Occipital lobe (tissue), 2 donors: ENCODE data around the gene NT5M. TPM values are rescaled to one million over a fixed set of nuclear protein-coding genes. Genes with fewer than 3 reads are reported as not detected.
"Not testable (repeated sequence)": the region's sequence is repeated elsewhere in the genome, so short reads cannot be mapped to it uniquely, and the experiment has no call there.

ENCODE experiments used
- DNase-seq: peaks from one replicate; lab custom pipeline; 2025; lab: John Stamatoyannopoulos, UW
- total RNA-seq: library from RNA; depleted of rRNA; stranded (reverse); fragments of >200 nt; gene quantifications from one replicate; pipeline ENCODE4 v1.2.3, GENCODE V29; 2014

The NT5M gene
- total RNA-seq, 1 donor from 2014 or later, result 5.6 TPM

DNA sequence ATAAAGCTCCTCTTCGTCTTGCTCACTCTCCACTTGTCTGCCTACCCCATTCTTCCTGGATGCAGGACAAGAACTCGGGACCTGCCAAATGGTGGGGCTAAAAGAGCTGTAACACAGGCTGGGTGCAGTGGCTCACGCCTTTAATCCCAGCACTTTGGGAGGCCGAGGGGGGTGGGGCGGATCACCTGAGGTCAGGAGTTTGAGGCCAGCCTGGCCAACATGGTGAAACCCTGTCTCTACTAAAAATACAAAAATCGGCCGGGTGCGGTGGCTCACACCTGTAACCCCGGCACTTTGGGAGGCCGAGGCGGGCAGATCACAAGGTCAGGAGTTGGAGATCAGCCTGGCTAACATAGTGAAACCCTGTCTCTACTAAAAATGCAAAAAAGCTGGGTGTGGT, 1.5 kb upstream of the NT5M start:
- DNase-seq, result not testable (repeated sequence)

DNA sequence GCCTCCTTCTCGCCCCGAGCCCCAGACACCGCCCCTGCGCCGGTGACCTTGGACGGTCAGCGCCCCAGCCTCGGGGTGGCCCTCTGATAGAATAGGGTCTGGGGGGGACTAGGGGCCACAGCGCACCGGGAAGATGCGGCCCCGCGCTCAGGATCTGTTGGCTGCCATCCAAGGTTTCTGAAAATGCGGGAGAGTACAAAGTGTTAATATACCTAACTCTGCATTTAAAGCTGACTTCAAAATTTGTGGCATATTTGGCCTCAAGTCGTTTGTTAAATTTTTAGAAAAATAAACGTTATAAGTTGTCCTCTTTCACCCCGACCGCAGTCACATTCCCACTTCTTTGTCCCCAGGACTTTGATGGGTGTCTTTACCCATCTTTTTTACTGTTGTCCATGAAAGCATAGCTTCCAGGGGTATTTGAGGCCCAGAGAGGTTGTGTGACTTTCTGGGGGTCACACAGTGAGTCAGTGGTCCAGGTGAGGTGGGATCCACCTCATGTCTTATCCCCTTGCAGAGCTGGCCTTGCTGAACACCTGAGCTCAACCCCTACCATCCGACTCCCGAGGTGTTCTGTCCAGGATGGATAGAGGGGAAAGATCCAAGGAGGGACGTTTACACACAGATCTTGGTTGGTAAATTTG, 796 bp downstream of the NT5M start:
- DNase-seq, result no peak

DNA sequence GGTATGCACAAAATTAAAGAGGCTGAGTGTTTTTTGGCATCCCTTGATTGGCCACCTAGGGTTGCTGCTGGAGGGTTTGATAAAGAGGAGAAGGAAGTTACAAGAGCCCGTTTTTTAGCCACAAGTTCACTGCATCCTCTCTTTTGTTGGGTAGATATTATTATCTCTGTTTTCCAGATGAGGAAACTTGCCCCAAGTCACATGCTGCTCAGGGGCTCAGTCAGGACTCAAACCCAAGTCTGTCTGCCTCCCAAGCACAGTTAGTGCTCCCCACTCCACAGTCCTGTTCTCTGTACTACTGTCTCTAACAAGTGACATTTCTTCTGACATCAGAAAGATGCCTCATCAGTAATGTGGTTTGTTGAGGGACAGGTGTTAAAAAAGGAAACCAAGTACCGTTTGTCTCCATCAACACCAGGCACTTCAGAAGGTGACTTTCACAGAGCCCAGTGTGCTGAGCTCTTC, 1.4 kb downstream of the NT5M start:
- no peak for DNase-seq

DNA sequence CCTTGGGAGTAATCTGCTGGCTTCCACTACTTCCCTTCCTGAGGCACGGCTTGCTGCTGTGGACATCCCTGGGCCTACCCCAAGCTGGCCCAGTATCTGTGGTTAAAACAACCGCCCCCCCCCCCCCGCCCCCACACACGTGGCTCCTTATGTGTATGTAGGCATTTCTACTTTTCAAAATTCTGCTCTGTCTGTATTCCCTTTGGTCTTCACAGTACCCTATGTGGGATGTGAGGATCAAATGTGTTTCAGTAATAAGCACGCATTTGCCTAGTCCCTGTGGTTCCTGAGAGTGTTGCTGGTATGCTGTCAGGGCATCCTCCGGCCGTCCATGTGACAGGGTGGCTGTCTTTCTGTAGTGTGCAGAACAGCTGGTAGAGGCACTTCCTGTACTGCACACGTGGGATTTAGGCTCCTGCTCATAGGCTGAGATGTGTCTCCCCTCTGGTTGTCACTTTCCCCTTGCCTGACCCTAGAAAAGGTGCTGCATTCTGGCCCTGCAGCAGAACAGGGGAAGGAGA, 2.2 kb downstream of the NT5M start:
- DNase-seq, result no peak

DNA sequence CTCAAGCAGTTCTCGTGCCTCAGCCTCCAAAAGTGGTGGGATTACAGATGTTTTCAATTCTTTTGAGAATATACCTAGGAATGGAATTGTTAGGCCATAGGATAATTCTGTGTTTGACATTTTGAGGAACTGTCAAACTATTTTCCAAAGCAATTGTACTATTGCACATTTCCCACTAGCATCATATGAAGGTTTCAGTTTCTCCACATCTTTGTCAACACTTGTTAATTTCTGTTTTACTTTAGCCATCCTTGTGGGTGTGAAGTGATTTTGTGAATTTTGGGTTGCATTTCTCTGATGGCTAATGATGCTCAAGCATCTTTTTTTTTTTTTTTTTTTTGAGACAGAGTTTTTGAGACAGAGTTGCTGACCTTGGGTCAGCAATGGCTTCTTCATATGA, 6.2 kb downstream of the NT5M start:
- no peak for DNase-seq

DNA sequence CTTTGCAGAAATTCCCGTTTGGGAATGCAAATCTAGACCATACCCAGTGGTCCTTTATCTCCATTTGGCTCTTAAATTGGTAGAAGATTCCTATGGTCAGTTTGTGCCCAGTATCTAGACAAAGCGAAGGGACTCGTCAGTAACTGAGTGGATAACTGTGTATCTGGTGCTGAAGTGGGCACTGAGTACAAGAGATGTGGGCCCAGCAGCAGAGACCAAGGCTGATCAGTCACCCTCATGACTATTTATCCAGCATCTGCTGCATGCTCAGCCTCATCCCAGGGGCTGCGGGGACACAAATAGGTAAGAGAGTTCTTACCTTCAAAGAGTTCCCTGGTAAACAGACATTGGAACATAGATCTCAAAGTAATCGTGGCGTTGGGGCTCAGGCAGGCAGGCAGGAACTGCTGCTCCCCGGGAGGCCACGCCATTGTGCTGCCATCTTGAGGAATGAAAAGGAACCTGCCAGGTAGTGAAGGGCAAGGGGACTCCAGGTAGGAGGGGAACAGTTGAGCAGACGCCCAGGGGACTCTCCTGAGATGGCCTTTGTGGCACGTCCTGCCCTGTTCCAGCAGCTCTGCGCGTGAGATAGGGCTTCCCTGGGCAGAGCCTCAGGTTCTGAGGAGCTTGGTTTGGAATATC, 10.3 kb downstream of the NT5M start:
- DNase-seq, result no peak

DNA sequence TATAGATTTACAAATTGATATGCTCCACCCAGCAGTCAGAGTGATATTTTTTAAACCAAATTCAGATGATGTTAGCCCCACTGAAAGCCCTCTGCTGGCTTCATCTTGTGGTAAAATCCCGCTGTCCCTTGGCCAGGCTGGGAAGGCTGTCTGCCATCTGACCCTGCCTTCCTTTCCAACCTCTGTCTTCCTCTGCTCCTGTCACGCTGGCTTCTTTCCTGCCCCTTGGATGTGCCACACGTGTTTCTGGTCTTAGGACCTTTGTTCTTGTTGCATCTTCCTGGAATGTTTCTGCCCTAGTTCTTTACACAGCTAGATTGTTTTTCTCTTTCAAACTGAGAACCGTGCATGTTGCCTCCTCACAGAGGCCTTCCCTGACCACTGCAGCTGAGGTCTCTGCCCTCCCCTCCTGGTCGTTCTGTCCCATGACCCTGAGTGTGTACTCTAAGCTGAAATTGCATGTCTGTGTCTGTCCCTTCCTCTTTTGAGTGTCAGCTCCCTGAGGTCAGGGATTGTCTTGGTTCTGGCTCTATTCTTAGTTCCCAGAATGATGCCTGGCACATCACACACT, 11.4 kb downstream of the NT5M start:
- DNase-seq, result no peak

DNA sequence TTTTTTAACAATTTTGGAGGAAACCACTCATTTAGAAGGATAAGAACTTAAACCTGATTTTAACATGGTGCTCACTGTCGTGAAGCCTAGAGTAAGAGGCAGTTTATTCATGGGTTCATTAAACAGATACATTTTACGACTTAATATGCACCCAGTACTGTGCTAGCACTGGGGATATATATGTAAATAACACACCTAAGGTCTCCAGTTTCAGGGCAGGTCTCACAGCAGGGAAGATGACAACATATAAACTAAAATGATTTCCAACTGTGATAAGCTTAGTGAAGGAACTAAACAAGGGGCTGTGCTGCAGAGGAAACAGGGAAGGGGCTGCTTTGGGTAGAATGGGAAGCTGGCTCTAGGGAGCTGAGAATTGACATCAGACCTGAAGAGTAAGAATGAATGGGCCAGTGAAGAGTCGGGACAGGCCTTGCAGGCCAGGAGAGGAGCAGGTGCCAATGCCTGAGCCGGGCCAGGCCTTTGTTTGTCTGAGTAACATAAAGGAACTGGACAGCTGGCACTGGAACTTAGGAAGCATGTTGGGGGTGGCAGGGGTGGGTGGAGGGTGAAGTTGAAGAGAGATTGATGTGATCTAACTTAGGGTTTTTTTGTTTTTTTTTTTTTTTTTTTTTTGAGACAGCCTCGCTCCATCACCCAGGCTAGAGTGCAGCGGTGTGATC, 12.1 kb downstream of the NT5M start:
- DNase-seq, result no peak

DNA sequence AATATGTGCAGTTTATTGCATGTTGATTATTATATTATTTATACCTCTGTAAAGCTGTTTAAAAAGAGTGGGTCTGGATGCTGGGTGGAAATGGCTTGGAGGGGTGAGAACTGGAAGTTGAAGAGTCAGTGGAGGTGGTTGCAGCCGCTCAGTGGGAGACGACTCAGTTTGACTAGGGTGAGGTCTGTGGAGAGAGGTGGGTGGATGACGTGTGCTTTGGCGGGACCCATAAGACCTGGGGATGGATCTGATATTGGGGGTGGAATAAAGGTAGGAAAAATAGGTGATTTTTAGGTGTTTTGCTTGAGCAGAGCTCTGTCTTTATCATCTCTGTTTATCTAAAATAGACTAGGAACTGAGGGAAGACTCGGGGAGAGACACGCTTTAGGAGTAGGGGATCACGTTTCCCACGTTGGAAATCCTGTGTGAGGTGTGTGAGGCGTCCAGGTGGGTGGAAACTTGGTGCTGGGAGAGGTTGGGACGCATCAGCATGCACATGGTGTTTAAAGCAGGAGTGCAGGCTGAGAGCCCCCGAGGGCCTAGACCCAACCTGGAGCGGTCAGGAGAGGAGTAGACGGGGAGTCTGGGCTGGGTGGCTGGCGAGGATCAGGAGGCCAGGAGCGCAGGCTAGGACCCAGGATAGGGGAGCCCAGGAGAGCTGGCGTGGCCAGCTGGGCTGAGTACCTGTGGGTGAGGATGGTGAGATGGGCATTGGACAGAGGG, 17.2 kb downstream of the NT5M start:
- no peak for DNase-seq

DNA sequence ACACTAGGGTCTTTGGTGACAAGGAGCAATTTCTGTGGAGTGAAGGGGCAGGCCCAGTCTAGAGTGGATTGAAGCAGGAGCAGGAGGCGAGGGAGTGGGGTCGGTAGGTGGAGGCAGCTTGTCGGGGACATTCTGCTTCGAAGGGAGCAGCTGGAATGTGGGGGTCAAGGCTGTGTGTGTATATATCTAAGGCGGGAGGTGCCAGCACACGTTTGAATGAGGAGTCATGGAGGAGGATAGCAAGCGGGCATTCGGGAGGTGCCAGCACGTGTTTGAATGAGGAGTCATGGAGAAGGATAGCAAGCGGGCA, 17.7 kb downstream of the NT5M start:
- DNase-seq, result no peak

DNA sequence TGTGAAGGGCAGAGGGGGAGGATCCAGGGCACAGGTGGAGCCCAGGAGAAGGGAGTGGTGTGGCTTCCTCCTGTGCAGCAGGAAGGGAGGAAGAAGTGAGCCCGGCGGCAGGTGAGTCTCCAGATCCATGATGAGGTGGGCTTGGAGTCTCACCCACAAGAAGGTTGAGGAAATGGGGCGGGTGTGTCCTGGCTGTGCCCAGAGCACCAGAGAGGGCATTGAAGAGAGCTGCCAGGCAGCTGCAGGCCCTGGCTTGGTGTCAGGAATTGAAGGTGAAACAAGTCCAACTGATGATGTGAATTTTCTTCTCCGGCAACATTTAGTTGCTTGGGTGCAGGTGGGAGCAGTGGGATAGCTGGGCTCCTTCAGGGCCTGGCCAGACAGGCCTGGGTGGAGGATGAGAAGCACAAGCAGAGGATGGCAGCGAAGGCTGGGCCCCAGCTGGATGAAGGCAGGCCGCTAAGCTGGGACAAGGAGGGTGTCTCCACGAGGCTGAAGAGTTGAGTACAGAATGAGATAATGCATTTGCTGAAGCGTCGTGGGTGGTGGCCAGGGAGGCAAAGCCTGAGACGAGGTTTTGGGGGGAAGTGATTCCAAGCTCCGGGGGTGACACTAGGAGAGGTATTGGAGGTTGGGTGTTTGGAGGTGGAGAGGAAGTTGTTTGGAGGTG, 18.3 kb downstream of the NT5M start:
- DNase-seq, result no peak

DNA sequence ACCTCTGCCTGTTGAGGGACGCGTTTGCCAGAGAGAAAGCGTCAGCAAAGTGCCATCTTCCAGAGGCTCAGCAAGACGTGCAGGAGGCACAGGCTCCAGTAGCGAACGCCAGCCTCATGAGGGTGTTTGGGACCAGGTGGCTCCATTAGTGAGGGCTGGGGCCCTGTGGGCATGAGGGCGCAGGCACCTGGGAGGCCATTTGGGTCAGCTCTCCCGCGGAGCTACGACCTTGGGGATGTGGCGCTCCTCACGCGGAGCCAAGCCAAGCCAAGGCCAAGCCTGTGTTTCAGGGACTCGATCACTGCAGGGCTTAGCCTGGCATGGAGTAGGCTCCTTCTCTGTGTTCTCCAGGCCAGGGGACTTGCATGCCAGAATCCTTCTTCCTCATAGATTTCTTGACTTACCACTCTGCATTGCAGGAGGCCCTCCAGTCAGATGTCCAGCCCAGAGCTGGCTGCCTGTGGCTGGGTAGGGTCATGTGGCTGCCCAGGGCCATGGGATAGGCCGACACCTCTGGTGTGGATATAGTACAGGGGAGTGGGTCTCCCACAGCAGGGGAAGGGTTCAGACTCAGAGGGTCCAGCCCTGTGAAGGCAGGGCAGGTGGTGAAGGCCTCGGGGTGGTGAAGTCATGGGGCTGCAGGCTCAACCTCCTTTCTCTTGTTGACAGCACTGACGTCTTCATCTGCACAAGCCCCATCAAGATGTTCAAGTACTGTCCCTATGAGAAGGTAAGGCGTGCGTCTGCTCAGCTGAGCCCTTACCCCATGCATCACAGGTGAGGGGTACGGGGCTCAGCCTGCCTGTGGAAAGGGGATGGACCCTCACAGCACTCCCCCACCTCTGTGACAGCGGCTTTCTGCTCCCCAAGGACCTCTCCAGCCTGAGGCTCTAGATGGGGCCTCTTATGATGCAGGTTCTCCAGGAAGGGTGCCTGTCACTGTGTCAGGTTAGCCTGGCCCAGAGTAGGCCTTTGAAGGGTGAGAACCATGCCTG, 19.6 kb downstream of the NT5M start:
- no peak for DNase-seq

DNA sequence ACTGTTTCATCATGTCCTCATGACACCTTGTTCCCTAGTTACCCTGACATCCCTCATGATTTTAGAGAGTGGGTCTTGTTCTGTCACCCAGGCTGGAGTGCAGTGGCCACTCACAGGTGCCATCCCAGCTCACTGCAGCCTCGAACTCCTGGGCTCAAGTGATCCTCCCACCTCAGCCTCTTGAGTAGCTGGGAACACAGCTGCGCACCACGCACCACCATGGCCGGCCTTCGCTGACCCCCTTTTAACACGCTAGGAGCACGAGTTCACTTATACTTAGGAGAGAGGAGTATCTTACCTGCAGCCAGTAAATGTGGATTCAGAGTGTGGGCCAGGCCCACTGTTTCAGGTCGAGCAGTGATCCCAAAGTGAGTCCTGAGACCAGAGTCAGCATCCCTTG, 21.4 kb downstream of the NT5M start:
- no peak for DNase-seq

DNA sequence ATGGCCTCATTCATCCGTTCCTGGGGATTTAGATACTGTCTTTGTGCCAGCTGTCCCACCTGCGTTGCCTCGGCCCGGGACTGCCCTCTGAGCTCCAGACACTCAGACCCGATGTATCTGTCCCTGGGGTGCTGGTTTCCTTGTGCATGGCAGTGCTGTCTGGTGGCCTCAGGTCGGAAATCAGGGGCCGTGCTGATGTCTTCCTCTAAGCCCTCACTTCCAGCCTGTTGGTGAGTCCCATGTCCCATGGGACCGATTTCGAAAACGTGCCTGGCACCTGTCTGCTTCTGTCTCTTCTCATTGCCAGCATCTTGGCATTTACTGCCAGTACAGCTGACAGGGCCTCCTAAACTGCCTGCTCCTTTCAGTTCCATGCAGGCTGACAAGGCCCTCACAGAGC, 22.1 kb downstream of the NT5M start:
- no peak for DNase-seq

DNA sequence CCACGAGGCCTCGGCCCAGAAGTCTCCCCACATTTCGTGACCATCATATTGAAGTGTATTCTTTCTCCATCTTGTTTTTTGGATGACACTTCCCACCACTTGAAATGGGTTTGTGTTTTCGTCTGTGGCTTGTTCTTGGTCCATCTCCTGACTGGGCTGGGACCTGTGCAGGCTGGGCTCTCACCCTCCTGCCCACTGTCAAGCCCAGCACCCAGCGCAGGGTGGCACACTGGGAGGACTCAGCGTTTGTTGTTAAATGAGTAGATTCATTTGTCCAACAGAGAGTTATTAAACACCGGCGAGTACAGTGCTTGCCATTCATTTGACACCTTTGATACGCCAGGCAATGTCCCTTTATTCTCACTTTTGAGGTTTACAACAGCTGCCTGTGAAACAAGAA, 22.6 kb downstream of the NT5M start:
- no peak for DNase-seq

DNA sequence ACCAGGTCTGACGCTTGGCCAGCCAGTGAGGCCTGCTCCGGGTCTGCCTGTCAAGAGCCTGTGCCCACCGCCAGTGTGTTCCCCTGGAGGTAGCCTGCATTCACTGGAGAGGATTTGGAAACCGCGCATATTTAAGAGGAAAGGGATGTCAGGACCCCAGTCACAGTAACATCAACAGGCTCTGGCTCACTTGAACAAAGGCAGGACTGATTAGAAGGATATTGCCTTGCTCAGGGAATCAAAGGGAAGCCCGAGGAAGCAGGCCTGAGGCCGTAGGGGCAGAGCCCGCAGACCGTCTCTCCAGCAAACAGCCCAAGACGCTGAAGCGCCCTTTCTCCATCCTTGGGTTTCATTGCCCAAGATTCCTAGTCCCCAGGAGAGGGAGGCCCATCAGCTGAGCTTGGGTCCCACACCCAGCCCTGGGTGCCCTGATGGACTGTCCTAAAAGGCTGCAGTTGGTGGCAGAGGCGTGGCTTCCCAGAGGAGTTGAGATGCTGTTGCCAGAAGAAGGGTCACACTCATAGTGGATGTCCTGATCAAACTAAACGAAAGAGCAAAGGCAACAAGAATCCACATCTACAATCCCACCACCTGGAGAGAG, 23.2 kb downstream of the NT5M start:
- no peak for DNase-seq

DNA sequence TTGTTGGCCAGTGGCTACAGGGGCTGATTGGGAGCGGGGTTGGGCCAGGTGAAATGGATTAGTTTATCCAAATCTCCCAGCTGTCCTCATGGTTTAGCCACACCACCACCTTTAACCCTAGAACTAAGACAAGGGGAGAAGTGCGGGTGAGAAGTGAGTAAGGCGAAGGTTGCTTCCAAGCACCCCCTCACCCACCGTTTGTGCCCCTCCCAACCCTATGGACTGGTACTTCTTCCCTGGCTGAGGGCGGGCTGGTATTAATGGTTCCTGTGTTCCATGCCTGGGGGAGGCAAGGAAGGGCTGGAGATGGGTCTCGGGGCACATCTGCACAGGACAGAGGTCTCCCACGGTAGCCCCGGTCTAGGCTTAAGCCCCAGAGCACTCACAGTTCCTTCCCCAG, 25.1 kb downstream of the NT5M start:
- DNase-seq, result no peak

DNA sequence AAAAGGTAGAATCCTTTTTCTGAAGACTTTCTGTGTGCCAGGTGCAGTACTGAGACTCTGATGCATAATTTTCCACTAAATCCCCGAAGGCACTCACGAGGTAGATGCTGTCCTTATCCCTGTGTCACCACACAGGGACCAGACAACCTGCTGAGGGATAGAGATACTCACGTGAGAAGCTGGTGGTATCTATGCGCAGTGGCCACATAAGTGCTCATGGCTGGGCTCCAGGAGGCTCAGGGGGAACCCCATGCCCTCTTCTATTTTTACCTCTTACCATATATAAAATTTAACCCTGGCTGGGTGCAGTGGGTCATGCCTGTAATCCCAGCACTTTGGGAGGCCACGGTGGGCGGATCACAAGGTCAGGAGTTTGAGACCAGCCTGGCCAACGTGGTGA, 38.3 kb downstream of the NT5M start:
- no peak for DNase-seq

DNA sequence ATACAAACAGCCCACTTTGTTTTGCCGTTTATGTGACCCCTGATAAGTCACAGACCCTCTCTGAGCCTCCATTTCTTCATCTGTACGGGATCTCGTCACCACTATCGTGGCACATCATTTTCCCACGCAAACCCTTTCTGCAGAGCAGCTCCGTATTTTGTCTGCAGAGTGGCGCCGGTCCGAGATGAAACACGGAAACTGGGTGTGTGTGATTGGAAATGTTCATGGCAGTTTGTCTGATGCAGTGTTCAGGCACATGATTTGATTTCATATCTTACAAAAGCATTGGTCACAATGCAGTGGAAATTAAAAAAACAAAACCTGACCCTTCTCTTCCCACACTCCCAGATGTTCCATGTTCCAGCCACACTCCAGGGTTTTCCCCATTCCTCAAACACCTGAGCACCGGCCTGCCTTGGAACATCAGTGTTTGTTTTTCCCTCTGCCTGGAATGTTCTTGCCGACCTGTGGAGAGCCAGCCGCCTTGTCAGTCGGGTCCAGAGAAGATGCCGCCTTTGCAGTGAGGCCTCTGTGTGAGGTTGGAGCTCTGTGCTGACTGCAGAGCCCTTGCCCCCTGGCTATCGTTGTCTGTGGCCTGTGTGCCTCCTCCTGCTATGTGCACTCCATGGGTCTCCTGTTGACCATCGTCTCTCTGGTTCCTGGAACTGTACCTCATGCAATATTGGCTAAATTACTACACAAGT, 39.2 kb downstream of the NT5M start:
- DNase-seq, result no peak
